Measurements from ENCODE around the gene HOXB6.

The HOXB6 gene

DNA sequence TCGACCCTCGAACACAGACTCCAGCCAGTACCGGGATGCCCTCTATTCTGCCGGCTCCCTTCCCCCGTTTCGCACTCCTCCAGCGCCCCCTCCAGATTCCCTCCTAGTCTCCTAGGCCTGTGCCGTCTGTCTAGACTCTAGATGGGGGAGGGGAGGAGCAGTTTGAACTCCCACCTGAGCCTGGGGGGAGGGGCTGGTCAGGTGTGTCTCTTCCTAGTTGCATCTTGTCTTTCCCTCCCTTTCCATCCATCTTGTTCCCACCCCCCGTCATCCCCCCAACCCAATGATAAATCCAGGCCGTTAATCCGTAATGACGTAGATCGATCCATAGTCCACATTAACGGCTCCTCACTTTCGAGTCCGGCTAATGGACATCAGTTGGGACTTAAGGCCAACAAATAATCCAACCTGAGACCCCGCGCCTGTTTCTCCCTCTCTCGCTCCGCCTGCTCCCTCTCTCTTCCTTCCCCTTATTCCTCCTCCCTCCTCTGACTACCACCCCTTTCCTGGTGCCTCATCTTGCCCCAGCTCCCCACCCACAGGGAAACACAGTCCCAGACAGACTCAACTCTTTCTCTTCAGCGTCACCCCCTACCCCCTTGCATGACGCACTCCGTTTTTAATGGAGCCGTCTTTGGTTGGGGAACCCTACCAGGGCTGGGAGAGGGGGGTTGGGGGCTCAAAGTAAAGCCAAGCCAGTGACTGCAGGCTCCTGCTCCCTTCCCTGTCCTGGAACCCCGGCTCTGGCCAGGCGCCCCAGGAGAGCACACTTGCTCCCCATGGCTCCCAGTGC, 7.9 kb downstream of the HOXB6 start:
- no peak for DNase-seq
- TF ChIP-seq, protein P1, sequence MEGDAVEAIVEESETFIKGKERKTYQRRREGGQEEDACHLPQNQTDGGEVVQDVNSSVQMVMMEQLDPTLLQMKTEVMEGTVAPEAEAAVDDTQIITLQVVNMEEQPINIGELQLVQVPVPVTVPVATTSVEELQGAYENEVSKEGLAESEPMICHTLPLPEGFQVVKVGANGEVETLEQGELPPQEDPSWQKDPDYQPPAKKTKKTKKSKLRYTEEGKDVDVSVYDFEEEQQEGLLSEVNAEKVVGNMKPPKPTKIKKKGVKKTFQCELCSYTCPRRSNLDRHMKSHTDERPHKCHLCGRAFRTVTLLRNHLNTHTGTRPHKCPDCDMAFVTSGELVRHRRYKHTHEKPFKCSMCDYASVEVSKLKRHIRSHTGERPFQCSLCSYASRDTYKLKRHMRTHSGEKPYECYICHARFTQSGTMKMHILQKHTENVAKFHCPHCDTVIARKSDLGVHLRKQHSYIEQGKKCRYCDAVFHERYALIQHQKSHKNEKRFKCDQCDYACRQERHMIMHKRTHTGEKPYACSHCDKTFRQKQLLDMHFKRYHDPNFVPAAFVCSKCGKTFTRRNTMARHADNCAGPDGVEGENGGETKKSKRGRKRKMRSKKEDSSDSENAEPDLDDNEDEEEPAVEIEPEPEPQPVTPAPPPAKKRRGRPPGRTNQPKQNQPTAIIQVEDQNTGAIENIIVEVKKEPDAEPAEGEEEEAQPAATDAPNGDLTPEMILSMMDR (IDR thresholded peaks at IDR 0.05) = no peak
- no peak overlapping the region for H3K27ac ChIP-seq
- H3K36me3 ChIP-seq = no peaks in the 10 kb centered on the region
- H3K4me1 ChIP-seq = peaks cover 0 to 40% (median 25%) of the 10 kb centered on the region in 4 donors
- peaks cover 0 to 97% of the 10 kb centered on the region in 2 donors for H3K27me3 ChIP-seq
- H3K9me3 ChIP-seq = no peaks in the 10 kb centered on the region
- intact Hi-C loops (cut with DNase I; ENCODE audit: low total_unique reads) = no loop called here
- H3K4me3 ChIP-seq = peak overlapping the region; percentile 39 to 50

DNA sequence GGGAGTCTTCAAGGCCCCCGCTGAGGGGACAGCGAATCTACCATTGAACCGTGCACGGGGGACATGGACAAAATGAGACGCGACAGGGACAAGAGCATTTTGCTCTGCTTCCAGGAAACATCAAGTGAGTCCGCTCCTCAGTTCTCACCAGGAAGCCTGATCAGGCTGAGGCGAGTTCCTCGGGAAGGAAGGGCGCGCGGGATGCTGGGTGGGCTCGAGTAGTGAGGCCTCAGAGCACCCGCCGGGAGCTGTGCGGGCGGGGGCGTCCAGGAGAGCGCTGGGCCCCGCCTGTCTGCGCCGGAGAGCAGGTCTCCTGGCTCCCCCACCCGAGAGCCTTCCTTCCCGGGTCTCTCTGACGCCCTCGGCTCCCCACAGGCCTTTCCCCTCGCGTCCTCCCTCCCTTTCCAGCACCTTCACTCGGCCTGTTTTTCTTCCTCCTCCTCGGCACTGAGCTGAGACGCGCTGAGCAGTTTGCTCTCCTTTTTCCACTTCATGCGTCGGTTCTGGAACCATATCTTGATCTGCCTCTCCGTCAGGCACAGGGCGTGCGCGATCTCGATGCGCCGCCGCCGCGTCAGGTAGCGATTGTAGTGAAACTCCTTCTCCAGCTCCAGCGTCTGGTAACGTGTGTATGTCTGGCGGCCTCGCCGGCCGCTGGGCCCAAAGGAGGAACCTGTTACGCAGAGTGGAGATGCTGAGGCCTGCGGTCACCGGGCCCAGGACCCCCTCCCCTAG, 8.6 kb downstream of the HOXB6 start:
- peaks cover 0 to 97% of the 10 kb centered on the region in 2 donors for H3K27me3 ChIP-seq
- H3K9me3 ChIP-seq = no peaks in the 10 kb centered on the region
- TF ChIP-seq, protein P1 (IDR thresholded peaks at IDR 0.05) = no peak
- intact Hi-C loops (cut with DNase I; ENCODE audit: low total_unique reads) = no loop called here
- peak overlapping the region in 1 of 2 donors; percentile 50 for H3K4me3 ChIP-seq
- no peaks in the 10 kb centered on the region for H3K36me3 ChIP-seq
- H3K4me1 ChIP-seq = peaks cover 0 to 40% (median 25%) of the 10 kb centered on the region in 4 donors
- no peak overlapping the region for H3K27ac ChIP-seq
- no peak for DNase-seq

DNA sequence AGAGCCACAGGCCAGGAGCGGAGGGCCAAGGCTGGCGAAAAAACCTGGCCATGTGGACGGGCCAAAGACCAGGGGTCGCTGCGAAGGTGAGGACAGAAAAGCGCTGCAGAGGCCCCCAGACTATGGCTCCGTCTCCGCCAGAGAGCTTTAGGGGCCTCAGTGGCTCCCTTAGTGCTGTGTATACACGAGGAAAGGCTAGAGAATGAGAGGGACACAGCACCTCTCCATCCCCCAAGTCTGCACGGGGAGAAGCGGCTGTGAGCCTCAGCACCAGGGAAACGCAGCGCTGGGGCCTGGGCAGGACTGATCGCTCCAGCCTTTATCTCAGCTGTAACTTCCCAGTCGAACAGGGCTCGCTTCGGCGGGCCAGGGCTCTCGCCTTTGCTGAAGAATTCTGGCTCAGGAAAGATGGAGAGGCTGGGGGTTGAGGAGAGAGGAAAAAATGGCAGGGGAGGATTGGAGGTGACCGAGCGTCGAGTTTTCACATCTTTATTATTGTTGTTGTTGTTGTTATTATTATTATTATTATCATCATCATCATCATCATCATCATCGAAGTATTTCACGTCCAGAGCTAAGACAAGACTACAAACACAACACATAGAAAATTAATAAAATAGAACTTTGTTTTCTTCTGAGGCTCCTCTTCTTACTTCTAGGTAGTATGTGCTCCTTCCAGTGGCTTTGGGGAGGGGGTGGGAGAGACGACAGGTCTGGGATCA, 9.3 kb downstream of the HOXB6 start:
- Histone ChIP-seq H3K27me3 (peaks cover 0 to 97% of the 10 kb centered on the region in 2 donors), H3K27ac (no peak overlapping the region), H3K4me3 (no peak overlapping the region), H3K9me3 (no peaks in the 10 kb centered on the region), H3K36me3 (no peaks in the 10 kb centered on the region), H3K4me1 (peaks cover 0 to 40% (median 25%) of the 10 kb centered on the region in 4 donors)
- TF ChIP-seq, protein P1 (IDR thresholded peaks at IDR 0.05) = no peak
- intact Hi-C loops (cut with DNase I; ENCODE audit: low total_unique reads) = no loop called here
- DNase-seq = no peak

DNA sequence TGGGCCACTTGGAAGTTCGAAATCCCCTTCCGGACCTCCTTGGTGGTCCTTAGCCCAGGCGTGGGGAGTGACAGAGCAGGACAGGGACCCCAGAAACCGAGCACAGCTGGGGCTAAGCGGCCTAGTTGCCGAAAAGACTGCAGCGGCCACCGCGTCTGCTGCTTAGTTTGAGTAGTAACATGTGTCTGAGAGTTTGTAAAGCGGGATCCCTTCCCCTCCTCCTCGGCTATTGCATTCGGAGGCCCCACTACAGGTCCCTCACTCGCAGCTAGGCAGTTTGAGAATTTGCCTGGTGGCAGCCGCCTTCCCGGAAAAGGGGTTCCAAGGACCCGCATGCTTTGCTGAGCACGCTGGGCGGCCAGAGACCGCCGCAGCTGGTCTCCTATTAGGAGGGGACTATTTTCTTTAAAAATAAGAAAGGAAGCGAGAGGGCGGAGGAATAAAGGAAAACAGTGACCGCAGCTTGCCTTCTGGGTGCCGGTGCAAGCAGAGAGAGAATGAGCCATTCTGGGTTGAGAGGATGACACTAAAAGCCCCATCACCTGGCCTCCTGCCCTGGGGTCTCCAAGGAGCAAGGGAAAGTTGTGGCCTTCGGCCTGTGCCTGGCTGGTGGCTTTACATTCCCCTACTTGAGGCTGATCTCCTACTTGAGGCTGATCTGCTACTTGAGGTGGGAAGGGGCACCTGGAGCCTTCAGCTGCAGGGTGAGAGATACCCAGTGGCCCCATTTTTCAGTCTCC, 10.1 kb downstream of the HOXB6 start:
- no peak overlapping the region for H3K4me3 ChIP-seq
- H3K4me1 ChIP-seq = peaks cover 0 to 40% (median 25%) of the 10 kb centered on the region in 4 donors
- no peak for DNase-seq
- no peaks in the 10 kb centered on the region for H3K9me3 ChIP-seq
- H3K36me3 ChIP-seq = no peaks in the 10 kb centered on the region
- peaks cover 0 to 97% of the 10 kb centered on the region in 2 donors for H3K27me3 ChIP-seq
- no peak overlapping the region for H3K27ac ChIP-seq
- intact Hi-C loops (cut with DNase I; ENCODE audit: low total_unique reads) = no loop called here
- TF ChIP-seq, protein P1 (IDR thresholded peaks at IDR 0.05) = no peak
